ENCODE measurements around the gene HCFC1. TPM values are rescaled to one million over a fixed set of nuclear protein-coding genes. Genes with fewer than 3 reads are reported as not detected.
A peak's percentile ranks its signal among the peaks of the same experiment; 100 is the strongest.

HCFC1 gene
- total and polyA plus RNA-seq, 5 experiments from 2014 or later, result 3.3 to 64.9 (median 11.9) TPM

GRCh38 chrX:154014429-154015380, 43.1 kb upstream of the HCFC1 start:
- no peaks in the 10 kb centered on the region for H3K27me3 Mint-ChIP-seq
- H3K4me1 Mint-ChIP-seq, result peaks cover 10 to 31% (median 25%) of the 10 kb centered on the region in 4 donors
- peak overlapping the region in 5 of 10 donors; percentile 33 to 64 (median 45) for H3K4me3 Mint-ChIP-seq
- ATAC-seq, result no peak
- peak overlapping the region in 9 of 10 donors; percentile 46 to 92 (median 73) for H3K27ac Mint-ChIP-seq
- H3K9me3 Mint-ChIP-seq, result no peaks in the 10 kb centered on the region
- DNase-seq, result no peak
- POLR2A ChIA-PET, result interaction anchor here (1.1 to 3.0 kb wide), 3 partner anchors 25 to 81 kb away, joined by 3 to 11 read pairs (median 4); partner anchors contain the start of gene HCFC1
- peaks cover 0 to 22% (median 0%) of the 10 kb centered on the region in 3 donors for H3K36me3 Mint-ChIP-seq

GRCh38 chrX:154013614-154014360, 42.2 kb upstream of the HCFC1 start:
- Mint-ChIP-seq H3K9me3 (no peaks in the 10 kb centered on the region), H3K4me1 (peaks cover 8 to 29% (median 23%) of the 10 kb centered on the region in 4 donors), H3K36me3 (peaks cover 0 to 27% (median 0%) of the 10 kb centered on the region in 3 donors), H3K27ac (peak overlapping the region in 8 of 10 donors; percentile 17 to 80 (median 64)), H3K4me3 (peak overlapping the region in 1 of 10 donors; percentile 45), H3K27me3 (no peaks in the 10 kb centered on the region)
- peak; percentile 31 to 73 (median 49) for DNase-seq
- POLR2A ChIA-PET, result interaction anchor here (1.1 to 3.0 kb wide), 5 partner anchors 11 to 81 kb away, joined by 3 to 11 read pairs (median 7); partner anchors contain the start of gene HCFC1
- ATAC-seq, result peak; percentile 77 to 84

- Mint-ChIP-seq H3K4me1 (peaks cover 7 to 25% (median 24%) of the 10 kb centered on the region in 4 donors), H3K36me3 (peaks cover 0 to 33% (median 0%) of the 10 kb centered on the region in 3 donors), H3K27me3 (no peaks in the 10 kb centered on the region), H3K27ac (no peak overlapping the region), H3K4me3 (no peak overlapping the region), H3K9me3 (no peaks in the 10 kb centered on the region)
- DNase-seq (no peak), ATAC-seq (no peak)
- POLR2A ChIA-PET, result interaction anchor here (0.7 to 3.0 kb wide), 5 partner anchors 10 to 42 kb away, joined by 3 to 11 read pairs (median 7); partner anchors contain the start of genes HCFC1 and TMEM187
Observed at GRCh38 chrX:154013001-154013421, 41.4 kb upstream of the HCFC1 start.

GRCh38 chrX:154012336-154012991, 40.8 kb upstream of the HCFC1 start:
- no peaks in the 10 kb centered on the region for H3K27me3 Mint-ChIP-seq
- H3K4me3 Mint-ChIP-seq, result no peak overlapping the region
- peaks cover 0 to 38% (median 4%) of the 10 kb centered on the region in 3 donors for H3K36me3 Mint-ChIP-seq

GRCh38 chrX:154011376-154012335, 40.0 kb upstream of the HCFC1 start:
- Mint-ChIP-seq H3K4me3 (no peak overlapping the region), H3K27ac (no peak overlapping the region), H3K9me3 (no peaks in the 10 kb centered on the region), H3K4me1 (peaks cover 7 to 35% (median 23%) of the 10 kb centered on the region in 4 donors), H3K36me3 (peaks cover 0 to 34% (median 5%) of the 10 kb centered on the region in 3 donors), H3K27me3 (no peaks in the 10 kb centered on the region)
- POLR2A ChIA-PET, result interaction anchor here (1.0 to 2.1 kb wide), 3 partner anchors 9 to 43 kb away, joined by 4 to 10 read pairs (median 7); no protein-coding TSS in a partner anchor
- DNase-seq, result no peak
- no peak for ATAC-seq

More at GRCh38 chrX:154012336-154012991, 40.8 kb upstream of the HCFC1 start:
- H3K4me1 Mint-ChIP-seq, result peaks cover 7 to 31% (median 25%) of the 10 kb centered on the region in 4 donors
- no peak overlapping the region for H3K27ac Mint-ChIP-seq
- POLR2A ChIA-PET, result interaction anchor here (0.7 to 3.0 kb wide), 6 partner anchors 10 to 44 kb away, joined by 3 to 11 read pairs (median 6); partner anchors contain the start of genes HCFC1 and TMEM187
- DNase-seq (no peak), ATAC-seq (no peak)
- H3K9me3 Mint-ChIP-seq, result no peaks in the 10 kb centered on the region

GRCh38 chrX:154010330-154011087, 38.9 kb upstream of the HCFC1 start:
- no peak for ATAC-seq
- peaks cover 0 to 29% (median 5%) of the 10 kb centered on the region in 3 donors for H3K36me3 Mint-ChIP-seq
- POLR2A ChIA-PET, result interaction anchor here (0.7 to 1.2 kb wide), 2 partner anchors 11 to 60 kb away, joined by 3 to 6 read pairs; no protein-coding TSS in a partner anchor

GRCh38 chrX:154008521-154008920, 36.9 kb upstream of the HCFC1 start:
- POLR2A ChIA-PET, result interaction anchor here (1.0 to 1.2 kb wide), 2 partner anchors 12 to 28 kb away, joined by 3 read pairs; partner anchors contain the start of gene IRAK1

More at GRCh38 chrX:154010330-154011087, 38.9 kb upstream of the HCFC1 start:
- H3K4me3 Mint-ChIP-seq, result no peak overlapping the region
- peaks cover 5 to 35% (median 17%) of the 10 kb centered on the region in 4 donors for H3K4me1 Mint-ChIP-seq
- peak overlapping the region in 1 of 10 donors; percentile 27 for H3K27ac Mint-ChIP-seq
- DNase-seq, result no peak
- no peaks in the 10 kb centered on the region for H3K27me3 Mint-ChIP-seq
- H3K9me3 Mint-ChIP-seq, result no peaks in the 10 kb centered on the region

GRCh38 chrX:154006947-154007346, 35.3 kb upstream of the HCFC1 start:
- Mint-ChIP-seq H3K36me3 (peaks cover 0 to 24% (median 5%) of the 10 kb centered on the region in 3 donors), H3K27ac (peak overlapping the region in 1 of 10 donors; percentile 68), H3K9me3 (no peaks in the 10 kb centered on the region), H3K27me3 (no peaks in the 10 kb centered on the region), H3K4me3 (no peak overlapping the region), H3K4me1 (peaks cover 5 to 44% (median 18%) of the 10 kb centered on the region in 4 donors)
- ATAC-seq, result no peak
- POLR2A ChIA-PET, result interaction anchor here (2.8 kb wide), 1 partner anchor 17 kb away, joined by 7 read pairs; no protein-coding TSS in a partner anchor
- no peak for DNase-seq

More at GRCh38 chrX:154008521-154008920, 36.9 kb upstream of the HCFC1 start:
- Mint-ChIP-seq H3K4me3 (no peak overlapping the region), H3K9me3 (no peaks in the 10 kb centered on the region), H3K36me3 (peaks cover 0 to 26% (median 5%) of the 10 kb centered on the region in 3 donors), H3K4me1 (peaks cover 0 to 33% (median 8%) of the 10 kb centered on the region in 4 donors), H3K27ac (peak overlapping the region in 1 of 10 donors; percentile 87), H3K27me3 (no peaks in the 10 kb centered on the region)
- no peak for DNase-seq
- ATAC-seq, result no peak

- H3K4me3 Mint-ChIP-seq, result peak overlapping the region in 1 of 10 donors; percentile 47
- POLR2A ChIA-PET, result no interaction called here
- ATAC-seq, result no peak
- H3K36me3 Mint-ChIP-seq, result peaks cover 0 to 15% (median 5%) of the 10 kb centered on the region in 3 donors
- no peaks in the 10 kb centered on the region for H3K9me3 Mint-ChIP-seq
- peaks cover 6 to 46% (median 21%) of the 10 kb centered on the region in 4 donors for H3K4me1 Mint-ChIP-seq
- H3K27me3 Mint-ChIP-seq, result no peaks in the 10 kb centered on the region
- peak overlapping the region in 1 of 10 donors; percentile 11 for H3K27ac Mint-ChIP-seq
- DNase-seq, result no peak
Observed at GRCh38 chrX:154004315-154004714, 32.7 kb upstream of the HCFC1 start.

- H3K27ac Mint-ChIP-seq, result peak overlapping the region in 9 of 10 donors; percentile 9 to 83 (median 61)
- POLR2A ChIA-PET, result interaction anchor here (0.7 to 1.6 kb wide), 7 partner anchors 11 to 366 kb away, joined by 3 to 10 read pairs (median 4); partner anchors contain the start of gene TMEM187
- no peak for DNase-seq
- peak; percentile 77 to 91 for ATAC-seq
- no peaks in the 10 kb centered on the region for H3K9me3 Mint-ChIP-seq
- H3K36me3 Mint-ChIP-seq, result no peaks in the 10 kb centered on the region
- no peaks in the 10 kb centered on the region for H3K27me3 Mint-ChIP-seq
- peaks cover 6 to 31% (median 19%) of the 10 kb centered on the region in 4 donors for H3K4me1 Mint-ChIP-seq
- H3K4me3 Mint-ChIP-seq, result peak overlapping the region; percentile 64 to 86 (median 78)
Observed at GRCh38 chrX:154002215-154002719, 30.6 kb upstream of the HCFC1 start.
